ENCODE data around the gene ADAMTS18.

GRCh38 chr16:77273815-77274214, 161.0 kb downstream of the ADAMTS18 start:
- TF ChIP-seq CTCF (IDR thresholded peaks at IDR 0.05; ENCODE audit: low read depth, low read length): no peak
- TF ChIP-seq EZH2phosphoT487 (IDR thresholded peaks at IDR 0.05; ENCODE audit: low read depth): no peak
